GM19193 (cell line): ENCODE results near the gene TENM3.

Experiments used
- POLR2A ChIP-seq: IDR thresholded peaks from 4 replicates; pipeline ENCODE4 v1.6.1; 2011; ENCODE audit not compliant: insufficient read depth, insufficient read length; ENCODE audit errors: extremely low read depth

TENM3 gene

GRCh38 chr4:182738283-182739047 is 495.3 kb downstream of the TENM3 start:
- TF ChIP-seq POLR2A: no peak

- no peak for TF ChIP-seq POLR2A
These were observed 497.1 kb downstream of the TENM3 start for GRCh38 chr4:182740256-182740655.

GRCh38 chr4:182741054-182741453 is 497.9 kb downstream of the TENM3 start:
- TF ChIP-seq POLR2A: no peak

- no peak for TF ChIP-seq POLR2A
These were observed 498.7 kb downstream of the TENM3 start for GRCh38 chr4:182741914-182742313.

- no peak for TF ChIP-seq POLR2A
These were observed 500.6 kb downstream of the TENM3 start for GRCh38 chr4:182743815-182744214.

- TF ChIP-seq POLR2A: no peak
These were observed 502.0 kb downstream of the TENM3 start for GRCh38 chr4:182745237-182745636.

- no peak for TF ChIP-seq POLR2A
These were observed 503.7 kb downstream of the TENM3 start for GRCh38 chr4:182746876-182747275.

- TF ChIP-seq POLR2A: no peak
These were observed 505.1 kb downstream of the TENM3 start for GRCh38 chr4:182748283-182748682.

- no peak for TF ChIP-seq POLR2A
These were observed 505.7 kb downstream of the TENM3 start for GRCh38 chr4:182748949-182749348.

- TF ChIP-seq POLR2A: no peak
These were observed 506.5 kb downstream of the TENM3 start for GRCh38 chr4:182749667-182750167.

- no peak for TF ChIP-seq POLR2A
These were observed 509.1 kb downstream of the TENM3 start for GRCh38 chr4:182752158-182752910.

- TF ChIP-seq POLR2A: no peak
These were observed 511.7 kb downstream of the TENM3 start for GRCh38 chr4:182754895-182755294.

- no peak for TF ChIP-seq POLR2A
These were observed 513.0 kb downstream of the TENM3 start for GRCh38 chr4:182756161-182756690.

GRCh38 chr4:182758273-182758672 is 515.1 kb downstream of the TENM3 start:
- TF ChIP-seq POLR2A: no peak

GRCh38 chr4:182760551-182761043 is 517.4 kb downstream of the TENM3 start:
- no peak for TF ChIP-seq POLR2A

GRCh38 chr4:182764137-182764536 is 520.9 kb downstream of the TENM3 start:
- no peak for TF ChIP-seq POLR2A

GRCh38 chr4:182764642-182765041 is 521.4 kb downstream of the TENM3 start:
- no peak for TF ChIP-seq POLR2A
